G401 (cell line): ENCODE data around the gene PSAT1. TPM values are rescaled to one million over a fixed set of nuclear protein-coding genes. Genes with fewer than 3 reads are reported as not detected.

ENCODE experiments used
- DNase-seq: peaks from one replicate; pipeline ENCODE4 v3.0.0-alpha.2; 2015; ENCODE audit warnings: low spot score
- in situ Hi-C: cut with HindIII; loops from 2 replicates; pipeline ENCODE4 v1.10.0; 2016; ENCODE audit warnings: low sequenced_read_pairs, mixed read lengths
- total RNA-seq: library from RNA; depleted of rRNA; stranded (reverse); fragments of >200 nt; shearing (Covaris generic); gene quantifications from 2 replicates; pipeline ENCODE4 v1.2.3, GENCODE V29; 2014

Gene PSAT1
- total RNA-seq, 1 experiment from 2014 or later = 268 TPM

GRCh38 chr9:78311886-78312524 is 15.1 kb downstream of the PSAT1 start:
- in situ Hi-C loops = no loop called here

DNA sequence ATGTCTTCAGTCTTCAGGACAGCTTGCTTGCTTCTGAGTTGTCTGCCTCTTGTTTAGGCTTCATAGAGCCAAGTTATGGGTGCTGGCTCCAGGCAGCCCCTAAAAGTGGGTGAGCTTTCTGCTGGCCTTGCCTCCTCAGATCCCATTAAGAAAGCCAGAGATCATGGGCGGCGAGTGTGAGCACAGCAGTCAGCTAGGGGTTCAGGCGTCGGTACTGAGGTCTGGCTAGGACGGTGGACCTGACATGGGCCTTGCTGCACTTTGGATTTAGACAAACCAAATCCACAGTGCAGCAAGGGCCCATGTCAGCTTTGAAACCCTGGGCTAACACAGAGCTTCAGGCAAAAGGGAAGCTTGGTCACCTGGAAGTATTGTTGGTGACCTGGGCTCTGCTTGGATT is 17.6 kb downstream of the PSAT1 start:
- DNase-seq = no peak
- in situ Hi-C loops = no loop called here

More at GRCh38 chr9:78311886-78312524, 15.1 kb downstream of the PSAT1 start:
- no peak for DNase-seq

DNA sequence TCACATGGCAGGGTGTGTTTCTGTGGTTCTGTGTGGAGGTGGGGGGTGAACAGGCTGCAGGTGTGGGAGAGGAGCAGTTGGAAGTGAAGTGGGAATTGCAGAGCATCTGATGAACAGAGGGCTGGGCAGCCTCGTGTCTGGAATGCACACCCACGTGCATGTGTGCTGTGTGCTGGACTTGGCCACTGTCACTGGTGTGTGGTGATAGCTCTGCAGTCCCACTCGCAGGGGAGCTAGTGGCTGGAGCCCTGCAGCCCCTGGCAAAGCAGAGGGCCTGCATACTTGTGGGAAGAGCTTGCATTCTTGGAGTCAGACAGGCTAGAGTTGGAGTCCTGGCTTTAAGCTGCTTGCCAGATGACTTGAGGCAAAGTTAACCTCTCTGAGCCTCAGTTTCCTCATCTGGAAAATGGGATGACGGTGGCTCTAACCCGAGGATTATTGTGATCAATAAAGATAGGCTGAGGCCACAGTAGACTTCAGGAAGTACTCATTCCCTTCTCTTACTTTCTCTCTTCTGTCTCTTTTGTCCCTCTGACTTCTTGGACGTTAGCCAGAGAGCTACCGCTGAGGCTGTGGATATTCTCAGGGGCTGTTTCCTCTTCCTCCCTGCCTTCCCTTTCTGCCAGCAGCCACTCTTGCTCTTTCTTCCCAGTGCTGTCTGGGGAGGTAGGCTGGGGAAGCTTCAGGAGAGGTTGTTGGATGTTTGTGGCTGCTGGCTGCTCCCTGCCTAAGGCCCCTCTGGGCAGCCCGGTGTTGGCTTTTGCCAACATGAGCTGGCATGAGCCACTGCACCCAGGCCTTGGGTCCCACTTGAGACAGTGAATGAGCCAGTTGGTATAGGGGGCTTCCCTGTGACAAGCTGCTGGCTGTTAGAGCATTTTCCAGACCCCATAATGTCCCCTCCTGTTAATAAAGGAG is 18.3 kb downstream of the PSAT1 start:
- DNase-seq = no peak
- in situ Hi-C loops = no loop called here

- in situ Hi-C loops = no loop called here
- peak; percentile 59 for DNase-seq
Observed at GRCh38 chr9:78316166-78316892, 19.4 kb downstream of the PSAT1 start.

DNA sequence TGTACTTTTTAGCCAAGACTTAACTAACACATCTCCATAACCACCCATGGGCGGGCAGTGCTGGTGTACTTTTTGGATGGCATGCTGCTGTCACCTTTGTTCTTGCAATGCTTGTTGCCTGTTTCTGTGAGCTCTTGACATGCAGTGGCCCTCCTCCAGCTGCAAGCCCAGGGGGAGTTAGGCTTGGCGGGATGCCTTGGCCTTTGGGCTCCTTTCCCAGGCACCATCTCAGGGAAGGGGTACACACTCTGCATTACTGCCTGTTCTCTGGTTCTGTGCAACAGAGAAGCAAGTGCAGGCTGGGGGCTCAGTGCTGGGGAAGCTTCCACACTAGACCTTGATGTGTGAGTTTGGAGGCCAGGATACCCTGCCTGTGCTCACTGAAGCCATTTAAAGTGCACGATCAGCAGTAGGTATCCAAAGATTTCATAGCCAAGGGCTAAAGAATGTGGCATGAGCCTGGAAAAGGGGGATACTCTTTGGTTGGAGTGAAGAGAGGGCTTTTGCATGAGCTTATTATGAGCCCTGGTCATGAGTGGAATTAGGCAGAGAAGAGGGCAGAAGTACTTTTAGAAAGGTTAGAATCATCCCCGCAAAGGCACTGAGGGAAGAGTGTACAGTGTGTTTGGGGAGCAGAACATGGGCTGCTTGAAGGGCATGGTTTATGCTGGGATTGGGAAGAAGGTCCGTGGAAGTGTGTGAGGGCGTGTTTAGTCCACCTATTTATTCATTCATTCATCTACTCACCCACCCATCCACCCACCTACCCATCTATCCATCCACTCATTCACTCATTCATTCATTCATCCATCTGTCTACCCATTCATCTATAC is 22.5 kb downstream of the PSAT1 start:
- DNase-seq = no peak
- in situ Hi-C loops = no loop called here

GRCh38 chr9:78320030-78320693 is 23.2 kb downstream of the PSAT1 start:
- DNase-seq = no peak
- in situ Hi-C loops = no loop called here

DNA sequence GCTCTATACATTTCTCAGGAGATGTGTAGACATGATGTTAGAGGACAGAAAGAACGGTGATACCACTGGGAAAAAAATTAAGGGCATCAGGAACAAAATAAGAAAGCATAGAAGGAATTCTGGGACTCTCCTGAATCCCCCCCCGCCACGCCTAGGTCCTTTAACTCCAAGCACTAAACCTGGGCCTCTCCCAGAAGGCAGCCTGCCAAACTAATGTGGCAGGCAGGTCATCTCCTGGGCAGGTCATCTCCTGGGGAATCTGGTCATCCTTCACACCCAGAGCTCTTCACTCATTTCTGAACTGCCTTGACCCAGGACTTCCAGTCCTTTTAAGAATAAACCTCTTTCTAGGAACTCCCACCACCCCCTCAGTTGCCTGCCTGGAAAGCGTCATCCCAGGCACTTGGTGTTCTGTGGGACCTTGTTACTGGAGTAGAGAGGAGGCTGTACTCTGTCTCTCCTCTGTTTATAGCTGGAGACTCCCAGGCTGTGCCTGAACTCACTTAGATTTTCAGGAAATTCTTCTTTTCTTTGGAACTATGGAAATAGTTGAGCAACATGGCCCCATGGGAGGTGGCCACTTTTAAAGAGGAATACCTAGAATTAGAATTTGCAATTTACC is 24.1 kb downstream of the PSAT1 start:
- no peak for DNase-seq
- in situ Hi-C loops = no loop called here

- in situ Hi-C loops = no loop called here
- no peak for DNase-seq
Observed at GRCh38 chr9:78321505-78321904, 24.6 kb downstream of the PSAT1 start.

GRCh38 chr9:78324068-78324650 is 27.2 kb downstream of the PSAT1 start:
- no peak for DNase-seq
- in situ Hi-C loops = no loop called here

GRCh38 chr9:78324682-78325081 is 27.8 kb downstream of the PSAT1 start:
- in situ Hi-C loops = no loop called here
- no peak for DNase-seq

DNA sequence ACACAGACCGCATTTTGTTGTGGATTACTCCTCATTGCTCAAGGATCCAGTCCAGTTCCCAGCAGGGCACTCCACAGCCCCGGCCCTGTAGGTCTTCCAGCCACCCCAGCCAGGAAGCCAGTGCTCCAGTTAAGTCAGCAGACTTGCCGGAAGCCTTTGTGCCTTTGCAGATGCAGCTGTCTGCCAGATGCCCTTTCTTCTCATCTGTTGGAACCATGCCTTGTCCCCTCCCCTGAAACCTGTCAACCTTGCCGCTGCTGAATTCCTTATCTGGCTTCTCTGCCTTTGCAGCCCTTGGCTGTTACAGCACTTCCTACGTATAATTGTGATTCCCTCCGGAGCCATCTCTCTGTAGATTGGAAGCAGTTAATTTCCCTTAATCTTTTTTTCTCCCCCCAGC is 28.4 kb downstream of the PSAT1 start:
- peak; percentile 8 for DNase-seq
- in situ Hi-C loops = no loop called here

DNA sequence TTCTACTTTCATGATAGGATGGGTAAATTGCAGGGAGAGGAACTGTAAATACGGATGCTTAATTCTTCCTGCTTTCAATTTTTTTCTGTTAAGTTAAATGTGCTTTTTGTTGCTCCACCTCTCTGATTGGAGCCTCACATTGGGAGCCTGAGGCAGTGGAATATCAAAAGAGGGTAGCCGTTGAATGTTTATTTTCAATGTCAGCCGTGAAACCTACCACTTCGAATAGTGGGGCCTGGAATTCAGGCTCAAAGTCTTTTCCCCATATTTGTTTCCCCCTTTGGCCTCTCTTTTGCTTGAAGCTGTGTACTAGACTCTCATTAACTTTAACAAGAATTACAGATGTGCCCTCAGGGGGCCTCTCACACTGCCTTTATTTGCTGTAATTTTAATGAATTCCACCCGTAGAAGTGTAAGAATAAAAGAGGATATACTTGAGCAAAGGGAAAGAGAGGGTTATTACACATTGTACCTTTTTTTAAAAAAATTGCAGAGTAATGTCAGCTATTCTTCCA is 29.0 kb downstream of the PSAT1 start:
- in situ Hi-C loops = no loop called here
- DNase-seq = no peak

DNA sequence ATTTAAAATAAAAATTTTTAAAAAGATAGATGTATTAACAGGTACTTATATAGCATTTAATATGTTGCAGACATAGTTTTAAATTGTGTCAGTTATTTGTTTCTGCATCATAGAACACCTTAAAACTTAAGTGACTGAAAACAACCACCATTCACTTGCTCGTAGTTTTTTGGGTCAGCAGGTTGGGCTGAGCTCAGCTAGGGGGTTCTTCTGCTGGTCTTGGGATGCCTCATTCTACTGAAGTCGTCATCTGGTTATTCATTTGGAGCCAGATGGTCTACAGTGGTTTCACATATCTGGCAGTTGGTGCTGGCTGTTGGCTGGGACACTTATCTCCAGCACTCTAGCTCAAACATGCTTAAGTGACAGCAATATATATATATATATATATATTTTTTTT is 29.6 kb downstream of the PSAT1 start:
- in situ Hi-C loops = no loop called here
- no peak for DNase-seq

GRCh38 chr9:78332381-78332780 is 35.5 kb downstream of the PSAT1 start:
- in situ Hi-C loops = no loop called here
- no peak for DNase-seq

- in situ Hi-C loops = no loop called here
- DNase-seq = no peak
Observed at GRCh38 chr9:78348848-78349247, 51.9 kb downstream of the PSAT1 start.

- no peak for DNase-seq
- in situ Hi-C loops = no loop called here
Observed at GRCh38 chr9:78351816-78352215, 54.9 kb downstream of the PSAT1 start.

GRCh38 chr9:78354324-78354973 is 57.5 kb downstream of the PSAT1 start:
- in situ Hi-C loops = no loop called here
- DNase-seq = no peak
